ENCODE measurements around the gene SLC22A6.
"Not testable (repeated sequence)": the region's sequence is repeated elsewhere in the genome, so short reads cannot be mapped to it uniquely, and the experiment has no call there.

Gene SLC22A6

GRCh38 chr11:62983536-62984199, 1.1 kb downstream of the SLC22A6 start:
- no peak for DNase-seq

GRCh38 chr11:62981743-62982142, 3.0 kb downstream of the SLC22A6 start:
- no peak for DNase-seq

- no peak for DNase-seq
Measured at GRCh38 chr11:62980133-62980760, 4.5 kb downstream of the SLC22A6 start.

GRCh38 chr11:62976109-62976508, 8.7 kb downstream of the SLC22A6 start:
- DNase-seq: no peak

- DNase-seq: peak in 1 of 2 experiments; percentile 4
Measured at GRCh38 chr11:62974848-62975522, 9.8 kb downstream of the SLC22A6 start.

- DNase-seq: no peak
Measured at GRCh38 chr11:62965574-62965973, 19.2 kb downstream of the SLC22A6 start.

GRCh38 chr11:62962391-62962790, 22.4 kb downstream of the SLC22A6 start:
- DNase-seq: no peak

GRCh38 chr11:62961017-62961570, 23.7 kb downstream of the SLC22A6 start:
- no peak for DNase-seq

- no peak for DNase-seq
Measured at GRCh38 chr11:62959422-62959980, 25.3 kb downstream of the SLC22A6 start.

- DNase-seq: no peak
Measured at GRCh38 chr11:62958547-62959421, 26.0 kb downstream of the SLC22A6 start.

- no peak for DNase-seq
Measured at GRCh38 chr11:62957147-62957546, 27.6 kb downstream of the SLC22A6 start.

GRCh38 chr11:62954478-62954877, 30.3 kb downstream of the SLC22A6 start:
- DNase-seq: no peak

- no peak for DNase-seq
Measured at GRCh38 chr11:62953811-62954210, 31.0 kb downstream of the SLC22A6 start.

GRCh38 chr11:62948765-62949320, 35.9 kb downstream of the SLC22A6 start:
- no peak for DNase-seq

GRCh38 chr11:62945538-62945937, 39.2 kb downstream of the SLC22A6 start:
- DNase-seq: not testable (repeated sequence)

- DNase-seq: not testable (repeated sequence)
Measured at GRCh38 chr11:62937528-62937927, 47.2 kb downstream of the SLC22A6 start.

GRCh38 chr11:62934496-62934785, 50.3 kb downstream of the SLC22A6 start:
- DNase-seq: no peak

GRCh38 chr11:62933750-62934495, 50.8 kb downstream of the SLC22A6 start:
- DNase-seq: no peak

GRCh38 chr11:62933285-62933684, 51.5 kb downstream of the SLC22A6 start:
- no peak for DNase-seq

- DNase-seq: no peak
Measured at GRCh38 chr11:62931499-62932278, 53.1 kb downstream of the SLC22A6 start.

GRCh38 chr11:62930666-62931065, 54.1 kb downstream of the SLC22A6 start:
- DNase-seq: no peak

Data from activated CD4-positive, alpha-beta T cell treated with anti-CD3 and anti-CD28 coated beads, Interleukin-2, amount 50 U/mL, for 4 hours (primary cell).